ENCODE data around the gene BMP8B. TPM values are rescaled to one million over a fixed set of nuclear protein-coding genes. Genes with fewer than 3 reads are reported as not detected.

The BMP8B gene
- total and polyA plus RNA-seq, 2 of the 8 experiments (the other 6 are each of a cell fraction or from before 2014, with no cell fraction given), result 0.37 to 0.50 TPM

GRCh38 chr1:39717809-39718208, 70.9 kb downstream of the BMP8B start (continued):
- TF ChIP-seq GTF2F1 (IDR thresholded peaks at IDR 0.05; ENCODE audit: borderline replicate concordance, low read depth, low read length), result no peak
